HS-27A (cell line): ENCODE measurements around the gene TTLL9.
"Not testable (repeated sequence)": the region's sequence is repeated elsewhere in the genome, so short reads cannot be mapped to it uniquely, and the experiment has no call there.

ENCODE experiments used
- DNase-seq: peaks from one replicate; pipeline ENCODE4 v3.0.0-alpha.2; 2012; ENCODE audit warnings: low read depth, missing footprints

The TTLL9 gene

GRCh38 chr20:31869942-31870725, at the start of gene TTLL9, which contains the start of gene DUSP15:
TTLL9 (plus strand) TSS chr20:31870634; CDS start chr20:31871127, 493 bp downstream.
DUSP15 (minus strand) TSS chr20:31870527; CDS start chr20:31870337, 190 bp downstream.
- no peak for DNase-seq

DNA sequence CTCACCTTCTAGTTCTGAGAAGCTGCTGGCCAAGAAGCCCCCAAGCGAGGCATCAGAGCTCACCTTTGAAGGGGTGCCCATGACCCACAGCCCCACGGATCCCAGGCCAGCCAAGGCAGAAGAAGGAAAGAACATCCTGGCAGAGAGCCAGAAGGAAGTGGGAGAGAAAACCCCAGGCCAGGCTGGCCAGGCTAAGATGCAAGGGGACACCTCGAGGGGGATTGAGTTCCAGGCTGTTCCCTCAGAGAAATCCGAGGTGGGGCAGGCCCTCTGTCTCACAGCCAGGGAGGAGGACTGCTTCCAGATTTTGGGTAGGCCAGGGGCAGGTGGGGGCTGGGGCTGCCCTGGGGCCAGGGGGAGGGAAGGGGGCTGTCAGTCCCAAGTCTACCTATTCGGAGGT, 49.0 kb upstream of the TTLL9 start:
- no peak for DNase-seq

GRCh38 chr20:31822421-31823330, 47.8 kb upstream of the TTLL9 start:
- DNase-seq, result no peak

GRCh38 chr20:31823360-31824124, 46.9 kb upstream of the TTLL9 start:
- DNase-seq, result no peak

- no peak for DNase-seq
These were observed 46.3 kb upstream of the TTLL9 start for GRCh38 chr20:31824125-31824485.

GRCh38 chr20:31824554-31825313, 45.7 kb upstream of the TTLL9 start:
- DNase-seq, result no peak

DNA sequence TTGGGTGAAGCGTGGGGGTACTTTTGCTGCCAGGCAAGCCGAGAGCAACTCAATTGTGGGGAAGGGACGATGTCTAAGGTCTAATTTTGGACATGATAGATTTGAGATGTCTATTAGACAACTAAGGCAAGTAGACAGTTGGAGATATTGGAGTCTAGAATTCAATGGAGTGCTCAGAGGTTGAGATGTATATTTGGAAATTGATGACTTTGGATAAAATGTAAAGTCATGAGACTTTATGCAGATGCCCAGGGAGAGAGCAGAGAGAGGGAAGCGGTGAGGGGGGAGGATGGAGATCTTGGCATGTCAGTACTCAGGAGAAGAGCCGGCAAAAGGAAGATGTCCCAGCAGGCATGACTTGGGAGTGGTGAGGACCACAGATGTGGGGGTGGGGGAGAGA, 44.4 kb upstream of the TTLL9 start:
- no peak for DNase-seq

DNA sequence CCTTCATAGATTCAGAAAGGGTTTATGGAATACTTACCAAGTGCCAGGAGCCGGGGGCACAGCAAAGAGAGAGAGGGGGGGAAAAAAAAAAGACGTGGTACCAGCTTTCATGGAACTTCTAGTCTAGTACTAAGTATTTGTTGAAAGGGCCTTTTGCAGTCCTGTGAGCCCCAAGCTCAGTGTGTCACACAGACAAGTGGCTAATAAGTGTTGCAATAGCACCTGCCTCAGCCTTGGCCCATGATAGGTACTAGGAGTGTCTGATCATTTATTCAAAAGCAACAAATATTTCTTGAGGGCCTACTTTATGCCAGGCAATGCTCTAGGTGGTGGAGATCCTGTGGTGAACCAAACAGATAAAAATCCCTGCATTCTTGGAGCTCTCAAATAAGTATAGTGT, 43.4 kb upstream of the TTLL9 start:
- DNase-seq, result no peak

GRCh38 chr20:31828016-31828415, 42.4 kb upstream of the TTLL9 start:
- not testable (repeated sequence) for DNase-seq

DNA sequence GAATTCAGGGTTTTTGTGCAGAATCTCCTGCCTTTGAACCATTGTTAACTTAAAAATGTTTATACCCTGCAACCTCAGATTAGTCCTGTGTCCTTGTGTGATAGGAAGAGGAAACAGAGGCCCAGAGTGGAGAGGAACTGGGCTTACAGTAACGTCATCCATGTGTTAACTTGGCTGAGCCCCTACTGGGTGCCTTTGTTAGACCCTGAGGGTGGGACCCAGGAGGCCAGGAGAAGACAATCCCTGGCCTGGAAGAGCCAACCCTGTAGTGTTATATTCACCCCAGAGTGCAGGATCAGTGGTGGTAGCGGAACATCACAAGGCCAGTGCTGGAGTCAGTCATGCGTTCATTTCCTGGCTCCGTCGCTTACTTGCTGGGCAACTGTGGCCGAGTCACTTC, 40.7 kb upstream of the TTLL9 start:
- DNase-seq, result no peak

DNA sequence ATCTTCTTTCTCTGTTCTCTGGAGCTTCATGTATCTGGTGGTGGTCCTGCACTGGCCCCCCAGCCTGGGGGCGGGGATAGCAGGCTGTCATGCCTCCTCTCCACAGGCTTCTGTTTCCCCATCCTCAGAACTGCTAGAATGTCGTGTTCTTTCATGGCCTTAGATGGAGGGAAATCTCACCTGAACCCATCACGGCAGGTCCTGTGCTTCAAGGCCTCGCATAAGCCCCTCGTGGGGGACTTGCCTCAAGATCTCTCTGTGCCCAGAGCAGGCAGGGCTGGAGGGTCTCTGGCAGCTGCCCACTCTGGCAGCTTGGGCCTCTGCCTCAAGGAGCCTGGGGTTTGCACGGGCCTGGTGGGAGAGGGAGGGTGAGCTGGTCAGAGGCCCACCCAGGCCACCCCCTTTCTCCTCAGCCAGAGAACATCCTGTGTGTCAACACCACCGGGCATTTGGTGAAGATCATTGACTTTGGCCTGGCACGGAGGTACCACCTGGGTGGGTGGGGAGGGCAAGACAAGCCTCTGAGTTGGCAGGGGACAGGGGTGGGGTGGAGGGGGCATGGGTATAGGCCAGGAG, 39.9 kb upstream of the TTLL9 start:
- no peak for DNase-seq

GRCh38 chr20:31831211-31831610, 39.2 kb upstream of the TTLL9 start:
- DNase-seq, result no peak

- DNase-seq, result no peak
These were observed 38.6 kb upstream of the TTLL9 start for GRCh38 chr20:31831771-31832306.

- DNase-seq, result no peak
These were observed 37.1 kb upstream of the TTLL9 start for GRCh38 chr20:31833130-31833930.

DNA sequence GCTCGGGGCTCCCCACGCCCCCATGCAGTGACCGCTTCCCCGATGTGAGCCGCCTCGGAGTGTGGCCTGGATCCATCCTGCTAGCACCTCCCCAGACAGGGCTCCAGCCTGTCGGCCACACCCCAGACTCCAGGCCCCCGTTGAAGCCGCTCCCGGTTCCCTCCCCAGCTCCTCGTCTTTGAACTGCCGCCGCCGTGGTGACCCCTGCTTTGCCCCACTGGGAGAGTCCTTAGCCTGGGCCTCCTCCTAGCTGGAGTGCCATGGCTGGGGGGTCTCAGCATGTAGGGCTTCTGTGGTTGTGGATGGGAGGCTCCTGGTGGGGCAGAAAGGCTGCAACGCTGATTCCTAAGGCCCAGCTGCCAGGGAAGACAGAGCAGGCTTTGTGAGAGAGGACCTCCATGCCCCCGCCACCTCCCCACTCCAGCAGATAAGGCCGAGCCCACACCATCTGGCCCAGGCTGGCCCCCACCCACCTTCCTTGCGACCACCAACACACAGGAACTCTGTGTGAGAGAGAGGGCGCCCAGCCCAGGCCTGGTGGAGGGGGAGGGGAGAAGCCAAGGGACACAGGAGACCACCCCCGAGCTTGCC, 36.4 kb upstream of the TTLL9 start:
- no peak for DNase-seq

GRCh38 chr20:31835554-31835953, 34.9 kb upstream of the TTLL9 start:
- no peak for DNase-seq

DNA sequence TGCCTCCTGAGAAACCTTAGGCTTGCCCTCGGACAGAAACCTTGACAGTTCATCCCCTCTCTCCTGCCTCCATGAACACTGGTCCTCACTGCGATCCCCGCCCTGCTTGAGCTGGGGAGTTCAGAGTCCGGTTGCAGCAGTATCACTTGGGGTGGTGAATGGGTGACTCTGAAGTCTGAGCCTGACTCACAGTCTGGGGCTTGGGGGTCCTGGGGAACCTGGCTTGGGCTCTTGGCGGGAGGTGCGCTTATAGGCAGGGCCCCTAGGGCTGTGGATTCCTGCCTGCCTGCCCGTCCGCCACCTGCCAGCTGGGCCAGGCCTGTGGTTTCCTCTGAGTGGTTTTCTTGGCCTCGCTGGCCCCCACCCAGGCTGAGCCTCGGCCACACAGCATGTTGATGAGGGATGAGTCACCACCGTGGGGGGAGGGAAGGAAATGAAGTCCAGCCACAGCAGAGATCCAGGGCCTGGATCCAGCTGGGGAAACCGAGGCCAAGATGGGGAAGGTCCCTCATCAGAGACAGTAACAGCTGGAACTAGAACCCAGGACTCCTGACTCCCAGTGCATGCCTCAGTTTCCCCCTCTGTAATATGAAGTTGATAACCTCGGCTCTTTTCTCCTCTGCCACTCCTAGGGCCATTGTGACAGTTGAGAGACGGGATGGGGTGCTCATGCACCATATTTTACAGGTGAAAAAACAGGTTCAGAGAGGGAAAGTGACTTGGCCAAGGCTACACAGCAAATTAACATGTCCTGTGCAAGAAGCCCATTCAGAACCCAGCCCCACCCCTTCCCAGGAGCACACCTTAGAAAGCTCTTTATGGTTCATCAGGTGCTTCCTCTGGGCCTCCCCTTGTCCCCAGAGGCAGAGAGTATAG, 34.2 kb upstream of the TTLL9 start:
- DNase-seq, result peak; percentile 92

DNA sequence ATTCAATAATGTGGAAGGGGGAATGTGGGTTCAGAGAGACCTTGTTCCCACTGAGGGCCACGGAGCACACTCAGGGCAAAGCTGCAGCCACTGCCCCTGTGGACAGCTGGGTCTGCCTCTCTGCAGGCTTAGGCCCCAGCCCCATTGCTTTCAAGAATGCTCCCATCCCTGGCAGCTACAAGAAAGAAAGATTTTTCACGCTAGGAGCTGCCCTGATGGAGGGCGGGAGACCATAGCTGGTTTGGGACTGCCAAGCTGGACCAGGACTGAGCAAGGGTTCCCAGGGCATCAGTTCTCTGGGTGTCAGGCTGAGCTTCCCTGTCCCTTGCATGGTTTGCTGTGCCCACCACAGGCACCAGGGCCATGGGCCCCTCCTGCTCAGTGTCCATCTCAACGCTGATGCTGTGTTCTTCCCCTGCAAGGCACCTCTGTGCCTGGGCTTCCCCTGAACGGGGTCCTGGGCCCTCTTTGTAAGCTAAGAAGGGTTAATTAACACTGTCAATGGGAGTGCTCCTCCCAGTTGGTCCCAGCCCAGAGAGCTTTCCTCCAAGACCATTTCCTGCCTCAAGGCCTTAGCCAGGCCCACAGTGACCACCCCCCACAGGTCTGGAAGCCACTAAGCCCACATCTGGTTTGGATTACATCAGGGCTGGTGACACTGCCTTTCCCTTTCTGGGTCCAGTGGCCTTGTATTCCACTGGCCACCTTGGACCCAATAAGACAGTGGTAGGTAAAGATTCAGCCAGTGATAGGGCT, 33.4 kb upstream of the TTLL9 start:
- no peak for DNase-seq
